GM12891 (cell line): ENCODE data around the gene MORC2.

ENCODE experiments used
- PAX5 ChIP-seq: IDR thresholded peaks from 2 replicates; pipeline ENCODE4 v1.6.1; 2011; ENCODE audit warnings: low read length, moderate library complexity, mild to moderate bottlenecking; ENCODE audit not compliant: insufficient read depth, severe bottlenecking
- POLR2A ChIP-seq: IDR thresholded peaks from 2 replicates; pipeline ENCODE4 v1.6.1; 2011; ENCODE audit warnings: low read depth, low read length, control low read depth
- POLR2AphosphoS5 ChIP-seq: IDR thresholded peaks from 2 replicates; pipeline ENCODE4 v1.6.1; 2011; ENCODE audit warnings: low read depth, low read length, control low read depth
- POU2F2 ChIP-seq: IDR thresholded peaks from 2 replicates; pipeline ENCODE4 v1.6.1; 2011; ENCODE audit warnings: low read depth, mild to moderate bottlenecking, control low read depth, low read length, moderate library complexity
- SPI1 ChIP-seq: IDR thresholded peaks from 2 replicates; pipeline ENCODE4 v1.6.1; 2011; ENCODE audit warnings: low read depth, low read length, control low read depth
- TAF1 ChIP-seq: IDR thresholded peaks from 2 replicates; pipeline ENCODE4 v1.6.1; 2011; ENCODE audit warnings: low read depth, low read length, control low read depth

DNA sequence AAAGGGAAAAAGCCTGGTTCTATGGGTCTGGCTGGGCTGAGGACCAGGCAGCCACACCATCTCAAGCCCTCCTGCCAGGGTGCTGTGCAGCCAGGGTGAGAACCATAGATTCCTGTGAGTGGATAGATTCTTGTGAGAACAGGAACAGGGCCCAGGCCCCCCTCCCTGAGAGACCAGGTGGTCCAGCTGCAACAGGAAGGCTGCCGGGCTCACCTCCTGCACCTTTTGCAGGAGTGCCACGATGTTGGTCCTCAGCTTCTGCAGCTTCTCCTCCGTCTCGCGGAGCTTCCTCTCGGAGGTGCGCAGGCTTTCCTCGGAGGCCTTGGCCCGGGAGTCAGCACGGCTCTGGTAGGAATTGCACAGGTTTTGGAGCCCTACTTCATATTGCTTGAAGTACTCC, 40.8 kb downstream of the MORC2 start:
- no peak for TF ChIP-seq POLR2AphosphoS5
- no peak for TF ChIP-seq POLR2A
- no peak for TF ChIP-seq TAF1
- no peak for TF ChIP-seq SPI1
- TF ChIP-seq PAX5 = no peak
- TF ChIP-seq POU2F2 = no peak
